Measurements from ENCODE around the gene RGMB.

DNA sequence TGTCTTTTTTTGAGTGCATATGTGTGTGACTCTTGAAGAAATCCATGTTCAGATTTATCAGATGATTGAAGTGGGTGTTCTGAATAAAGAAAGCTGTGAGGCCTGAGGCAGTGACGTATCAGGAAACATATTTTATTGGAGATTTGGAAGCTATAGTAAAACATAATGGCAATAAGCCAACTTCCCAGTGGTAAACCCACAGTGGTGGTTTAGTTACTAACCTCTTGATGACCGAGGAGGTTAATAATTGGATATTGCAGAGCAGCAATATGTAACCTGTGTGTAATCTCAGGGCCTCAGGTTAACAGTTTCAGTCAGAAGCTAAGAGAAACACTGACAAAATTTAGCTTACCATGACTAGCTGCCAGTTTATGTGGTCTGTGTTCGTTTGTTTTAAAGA, 6.9 kb downstream of the RGMB start:
- TF ChIP-seq, protein P1, sequence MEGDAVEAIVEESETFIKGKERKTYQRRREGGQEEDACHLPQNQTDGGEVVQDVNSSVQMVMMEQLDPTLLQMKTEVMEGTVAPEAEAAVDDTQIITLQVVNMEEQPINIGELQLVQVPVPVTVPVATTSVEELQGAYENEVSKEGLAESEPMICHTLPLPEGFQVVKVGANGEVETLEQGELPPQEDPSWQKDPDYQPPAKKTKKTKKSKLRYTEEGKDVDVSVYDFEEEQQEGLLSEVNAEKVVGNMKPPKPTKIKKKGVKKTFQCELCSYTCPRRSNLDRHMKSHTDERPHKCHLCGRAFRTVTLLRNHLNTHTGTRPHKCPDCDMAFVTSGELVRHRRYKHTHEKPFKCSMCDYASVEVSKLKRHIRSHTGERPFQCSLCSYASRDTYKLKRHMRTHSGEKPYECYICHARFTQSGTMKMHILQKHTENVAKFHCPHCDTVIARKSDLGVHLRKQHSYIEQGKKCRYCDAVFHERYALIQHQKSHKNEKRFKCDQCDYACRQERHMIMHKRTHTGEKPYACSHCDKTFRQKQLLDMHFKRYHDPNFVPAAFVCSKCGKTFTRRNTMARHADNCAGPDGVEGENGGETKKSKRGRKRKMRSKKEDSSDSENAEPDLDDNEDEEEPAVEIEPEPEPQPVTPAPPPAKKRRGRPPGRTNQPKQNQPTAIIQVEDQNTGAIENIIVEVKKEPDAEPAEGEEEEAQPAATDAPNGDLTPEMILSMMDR (IDR thresholded peaks at IDR 0.05; ENCODE audit: low read depth, low read length, missing input control) = no peak
- TF ChIP-seq, protein P2, sequence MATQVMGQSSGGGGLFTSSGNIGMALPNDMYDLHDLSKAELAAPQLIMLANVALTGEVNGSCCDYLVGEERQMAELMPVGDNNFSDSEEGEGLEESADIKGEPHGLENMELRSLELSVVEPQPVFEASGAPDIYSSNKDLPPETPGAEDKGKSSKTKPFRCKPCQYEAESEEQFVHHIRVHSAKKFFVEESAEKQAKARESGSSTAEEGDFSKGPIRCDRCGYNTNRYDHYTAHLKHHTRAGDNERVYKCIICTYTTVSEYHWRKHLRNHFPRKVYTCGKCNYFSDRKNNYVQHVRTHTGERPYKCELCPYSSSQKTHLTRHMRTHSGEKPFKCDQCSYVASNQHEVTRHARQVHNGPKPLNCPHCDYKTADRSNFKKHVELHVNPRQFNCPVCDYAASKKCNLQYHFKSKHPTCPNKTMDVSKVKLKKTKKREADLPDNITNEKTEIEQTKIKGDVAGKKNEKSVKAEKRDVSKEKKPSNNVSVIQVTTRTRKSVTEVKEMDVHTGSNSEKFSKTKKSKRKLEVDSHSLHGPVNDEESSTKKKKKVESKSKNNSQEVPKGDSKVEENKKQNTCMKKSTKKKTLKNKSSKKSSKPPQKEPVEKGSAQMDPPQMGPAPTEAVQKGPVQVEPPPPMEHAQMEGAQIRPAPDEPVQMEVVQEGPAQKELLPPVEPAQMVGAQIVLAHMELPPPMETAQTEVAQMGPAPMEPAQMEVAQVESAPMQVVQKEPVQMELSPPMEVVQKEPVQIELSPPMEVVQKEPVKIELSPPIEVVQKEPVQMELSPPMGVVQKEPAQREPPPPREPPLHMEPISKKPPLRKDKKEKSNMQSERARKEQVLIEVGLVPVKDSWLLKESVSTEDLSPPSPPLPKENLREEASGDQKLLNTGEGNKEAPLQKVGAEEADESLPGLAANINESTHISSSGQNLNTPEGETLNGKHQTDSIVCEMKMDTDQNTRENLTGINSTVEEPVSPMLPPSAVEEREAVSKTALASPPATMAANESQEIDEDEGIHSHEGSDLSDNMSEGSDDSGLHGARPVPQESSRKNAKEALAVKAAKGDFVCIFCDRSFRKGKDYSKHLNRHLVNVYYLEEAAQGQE (IDR thresholded peaks at IDR 0.05) = no peak
- TF ChIP-seq JUND (IDR thresholded peaks at IDR 0.05) = no peak
- TF ChIP-seq, protein P3, sequence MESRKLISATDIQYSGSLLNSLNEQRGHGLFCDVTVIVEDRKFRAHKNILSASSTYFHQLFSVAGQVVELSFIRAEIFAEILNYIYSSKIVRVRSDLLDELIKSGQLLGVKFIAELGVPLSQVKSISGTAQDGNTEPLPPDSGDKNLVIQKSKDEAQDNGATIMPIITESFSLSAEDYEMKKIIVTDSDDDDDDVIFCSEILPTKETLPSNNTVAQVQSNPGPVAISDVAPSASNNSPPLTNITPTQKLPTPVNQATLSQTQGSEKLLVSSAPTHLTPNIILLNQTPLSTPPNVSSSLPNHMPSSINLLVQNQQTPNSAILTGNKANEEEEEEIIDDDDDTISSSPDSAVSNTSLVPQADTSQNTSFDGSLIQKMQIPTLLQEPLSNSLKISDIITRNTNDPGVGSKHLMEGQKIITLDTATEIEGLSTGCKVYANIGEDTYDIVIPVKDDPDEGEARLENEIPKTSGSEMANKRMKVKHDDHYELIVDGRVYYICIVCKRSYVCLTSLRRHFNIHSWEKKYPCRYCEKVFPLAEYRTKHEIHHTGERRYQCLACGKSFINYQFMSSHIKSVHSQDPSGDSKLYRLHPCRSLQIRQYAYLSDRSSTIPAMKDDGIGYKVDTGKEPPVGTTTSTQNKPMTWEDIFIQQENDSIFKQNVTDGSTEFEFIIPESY (IDR thresholded peaks at IDR 0.05) = no peak
- TF ChIP-seq, protein P4, sequence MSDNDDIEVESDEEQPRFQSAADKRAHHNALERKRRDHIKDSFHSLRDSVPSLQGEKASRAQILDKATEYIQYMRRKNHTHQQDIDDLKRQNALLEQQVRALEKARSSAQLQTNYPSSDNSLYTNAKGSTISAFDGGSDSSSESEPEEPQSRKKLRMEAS (IDR thresholded peaks at IDR 0.05) = no peak
- no peak for TF ChIP-seq SP1 (IDR thresholded peaks at IDR 0.05)
- no peak for TF ChIP-seq RXRA (IDR thresholded peaks at IDR 0.05)
- TF ChIP-seq HNF4A (conservative IDR thresholded peaks at IDR 0.05) = no peak
- no peak for TF ChIP-seq YY1 (IDR thresholded peaks at IDR 0.05)
- no peak for TF ChIP-seq FOXA1 (IDR thresholded peaks at IDR 0.05)
- TF ChIP-seq, protein P5, sequence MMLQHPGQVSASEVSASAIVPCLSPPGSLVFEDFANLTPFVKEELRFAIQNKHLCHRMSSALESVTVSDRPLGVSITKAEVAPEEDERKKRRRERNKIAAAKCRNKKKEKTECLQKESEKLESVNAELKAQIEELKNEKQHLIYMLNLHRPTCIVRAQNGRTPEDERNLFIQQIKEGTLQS (IDR thresholded peaks at IDR 0.05) = no peak
- TF ChIP-seq TAF1 (conservative IDR thresholded peaks at IDR 0.05) = no peak
